Gastroesophageal sphincter (tissue), 4 donors: ENCODE measurements around the gene CNOT3. TPM values are rescaled to one million over a fixed set of nuclear protein-coding genes. Genes with fewer than 3 reads are reported as not detected.

Source experiments
- ATAC-seq: fragments of 150-250 bp; one replicate; pipeline ENCODE4 v1.9.1; 2016; ENCODE audit warnings: mild to moderate bottlenecking, moderate library complexity
- H3K27ac ChIP-seq, 4 donors: fragments of 200-600 bp; sonication (generic) in 3 of 4; 1 replicate in 3 of 4; 2 replicates in 1 of 4; pipeline ENCODE4 v1.5.1; 2016 to 2019
- H3K27me3 ChIP-seq: fragments of 200-600 bp; sonication (generic); one replicate; pipeline ENCODE4 v1.5.1; 2019
- H3K36me3 ChIP-seq, 2 donors: fragments of 200-600 bp; sonication (generic); one replicate each; pipeline ENCODE4 v1.5.1; 2019; ENCODE audit warnings: control low read depth in 1 of 2
- H3K4me1 ChIP-seq, 3 donors: fragments of 200-600 bp; sonication (generic); 1 replicate in 2 of 3; 2 replicates in 1 of 3; pipeline ENCODE4 v1.5.1; 2016 to 2019; ENCODE audit warnings: control low read depth in 2 of 3
- H3K4me3 ChIP-seq, 2 donors: fragments of 200-600 bp; sonication (generic); one replicate each; pipeline ENCODE4 v1.5.1; 2019; ENCODE audit warnings: mild to moderate bottlenecking in 1 of 2, moderate library complexity in 1 of 2
- H3K9me3 ChIP-seq, 3 donors: fragments of 200-600 bp; sonication (generic); one replicate each; pipeline ENCODE4 v1.5.1; 2017 to 2019; ENCODE audit warnings: control low read depth in 2 of 3
- EP300 ChIP-seq: sonication (generic); formaldehyde crosslinking; IDR thresholded peaks from one replicate; pipeline ENCODE4 v1.6.1; 2017; ENCODE audit warnings: antibody characterized with exemption, mild to moderate bottlenecking
- POLR2A ChIP-seq, 2 donors: fragments of 450-650 bp; IDR thresholded peaks; one replicate each; pipeline ENCODE4 v1.6.1; 2017; ENCODE audit warnings: antibody characterized with exemption in 2 of 2, mild to moderate bottlenecking in 2 of 2, moderate library complexity in 1 of 2
- POLR2AphosphoS5 ChIP-seq: sonication (generic); formaldehyde crosslinking; IDR thresholded peaks from one replicate; pipeline ENCODE4 v1.6.1; 2017; ENCODE audit warnings: antibody characterized with exemption
- WGBS, 2 donors: methylation state at CpG; one replicate each; pipeline ENCODE4 v1.1.5; 2018; ENCODE audit warnings: low coverage in 1 of 2; 5-methylcytosine and 5-hydroxymethylcytosine counted together
- total RNA-seq, 4 donors: library from RNA; depleted of rRNA; stranded (reverse); fragments of >200 nt; gene quantifications; one replicate each; pipeline ENCODE4 v1.1.0, GENCODE V29; 2016
- TF ChIP-seq, protein P1 (sequence below), 4 experiments: fragments of 200-600 bp in 2 of 4; fragments of 450-650 bp in 2 of 4; sonication (generic) in 1 of 4; IDR thresholded peaks; one replicate each; pipeline ENCODE4 v1.5.1; 2017 to 2019; ENCODE audit warnings: antibody characterized with exemption in 4 of 4, mild to moderate bottlenecking in 2 of 4, moderate library complexity in 2 of 4

CNOT3 gene
- total RNA-seq, 4 donors from 2014 or later: 14.7 to 32.4 (median 23.1) TPM

DNA sequence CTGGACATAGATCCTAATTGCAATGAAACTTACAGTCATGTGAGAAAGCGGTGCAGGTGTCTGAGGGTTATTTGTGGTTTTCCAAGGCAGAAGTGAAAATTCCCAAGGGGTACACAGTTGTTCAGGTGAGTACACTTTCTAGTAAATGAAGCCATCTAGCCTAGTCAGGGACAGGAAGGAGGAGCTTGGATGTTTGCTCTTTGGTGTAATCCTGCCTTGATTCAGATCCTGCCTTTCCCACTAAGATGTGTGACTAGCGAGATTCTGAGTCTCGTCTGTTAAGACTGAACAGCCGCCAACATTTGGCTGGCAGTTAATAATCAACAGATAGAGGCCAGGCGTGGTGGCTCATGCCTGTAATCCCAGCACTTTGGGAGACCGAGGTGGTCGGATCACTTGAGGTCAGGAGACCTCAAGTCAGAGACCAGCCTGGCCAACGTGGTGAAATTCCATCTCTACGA lies 65.6 kb downstream of the CNOT3 start:
- Histone ChIP-seq H3K4me1 (peaks cover 0 to 79% (median 24%) of the 10 kb centered on the region in 3 donors), H3K27ac (no peak overlapping the region), H3K9me3 (no peaks in the 10 kb centered on the region), H3K36me3 (peaks cover 0 to 70% of the 10 kb centered on the region in 2 donors), H3K4me3 (no peak overlapping the region), H3K27me3 (no peaks in the 10 kb centered on the region)
- WGBS, 2 donors: 30 to 83% methylated on average over 1 to 7 of the region's 9 CpGs
- no peak for ATAC-seq
- TF ChIP-seq POLR2AphosphoS5: no peak
- TF ChIP-seq EP300: no peak
- TF ChIP-seq, protein P1, sequence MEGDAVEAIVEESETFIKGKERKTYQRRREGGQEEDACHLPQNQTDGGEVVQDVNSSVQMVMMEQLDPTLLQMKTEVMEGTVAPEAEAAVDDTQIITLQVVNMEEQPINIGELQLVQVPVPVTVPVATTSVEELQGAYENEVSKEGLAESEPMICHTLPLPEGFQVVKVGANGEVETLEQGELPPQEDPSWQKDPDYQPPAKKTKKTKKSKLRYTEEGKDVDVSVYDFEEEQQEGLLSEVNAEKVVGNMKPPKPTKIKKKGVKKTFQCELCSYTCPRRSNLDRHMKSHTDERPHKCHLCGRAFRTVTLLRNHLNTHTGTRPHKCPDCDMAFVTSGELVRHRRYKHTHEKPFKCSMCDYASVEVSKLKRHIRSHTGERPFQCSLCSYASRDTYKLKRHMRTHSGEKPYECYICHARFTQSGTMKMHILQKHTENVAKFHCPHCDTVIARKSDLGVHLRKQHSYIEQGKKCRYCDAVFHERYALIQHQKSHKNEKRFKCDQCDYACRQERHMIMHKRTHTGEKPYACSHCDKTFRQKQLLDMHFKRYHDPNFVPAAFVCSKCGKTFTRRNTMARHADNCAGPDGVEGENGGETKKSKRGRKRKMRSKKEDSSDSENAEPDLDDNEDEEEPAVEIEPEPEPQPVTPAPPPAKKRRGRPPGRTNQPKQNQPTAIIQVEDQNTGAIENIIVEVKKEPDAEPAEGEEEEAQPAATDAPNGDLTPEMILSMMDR (IDR thresholded peaks at IDR 0.05): no peak
- no peak for TF ChIP-seq POLR2A (IDR thresholded peaks at IDR 0.05)

DNA sequence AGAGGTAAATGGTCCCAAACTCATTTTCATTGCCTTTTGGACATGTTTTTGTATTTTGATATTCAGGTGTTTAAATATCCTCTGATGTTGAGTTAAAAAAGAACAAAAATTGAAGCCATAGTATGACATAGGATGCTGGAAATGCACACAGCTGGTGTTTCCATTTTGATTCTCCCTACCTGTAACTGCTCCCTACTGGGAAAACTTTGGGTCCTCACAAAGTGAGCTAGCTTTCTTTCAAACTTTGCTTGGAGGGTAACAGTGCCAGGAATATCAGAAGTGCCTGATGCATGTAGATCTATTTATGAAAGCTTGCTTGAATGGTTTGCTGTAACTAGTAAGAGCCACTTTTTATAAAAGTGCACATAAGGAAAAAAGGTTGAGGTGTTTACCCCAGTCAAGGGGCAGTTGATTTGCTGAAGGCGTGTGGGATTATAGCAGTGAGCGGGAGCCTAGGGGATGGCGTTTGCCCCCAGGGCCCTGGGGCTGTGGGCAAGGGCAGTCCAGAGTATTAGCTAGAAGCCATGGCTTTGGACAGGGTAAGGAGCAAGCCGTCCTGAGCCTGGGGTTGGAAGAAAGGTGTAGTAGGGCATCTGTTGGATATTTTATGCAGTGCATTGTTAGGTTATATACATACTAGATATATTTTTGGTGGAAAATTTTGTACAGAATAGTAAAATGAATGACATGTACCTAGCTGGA lies 67.4 kb downstream of the CNOT3 start:
- H3K4me3 ChIP-seq: no peak overlapping the region
- H3K9me3 ChIP-seq: no peaks in the 10 kb centered on the region
- no peak for TF ChIP-seq POLR2A (IDR thresholded peaks at IDR 0.05)
- no peak for TF ChIP-seq POLR2AphosphoS5
- no peak for TF ChIP-seq EP300
- TF ChIP-seq, protein P1 (IDR thresholded peaks at IDR 0.05): no peak
- 65 to 78% methylated on average over 4 of the region's 4 CpGs for WGBS, 2 donors
- no peak overlapping the region for H3K27ac ChIP-seq
- H3K4me1 ChIP-seq: peaks cover 0 to 91% (median 40%) of the 10 kb centered on the region in 3 donors
- no peaks in the 10 kb centered on the region for H3K27me3 ChIP-seq
- peaks cover 0 to 73% of the 10 kb centered on the region in 2 donors for H3K36me3 ChIP-seq
- ATAC-seq: no peak

Other genes starting within 250 kb of the CNOT3 start
- gene CACNG7, start 228.5 kb upstream of the CNOT3 start, total RNA-seq: not detected
- gene CACNG8, start 174.8 kb upstream of the CNOT3 start, total RNA-seq: under 1 TPM in 2 of 4 donors, not detected in 2; 0.04 to 0.16 TPM
- gene CACNG6, start 146.1 kb upstream of the CNOT3 start, total RNA-seq: not detected
- not detected for gene VSTM1, start 73.9 kb upstream of the CNOT3 start, total RNA-seq
- gene TARM1, start 56.4 kb upstream of the CNOT3 start, total RNA-seq: not detected
- gene OSCAR, start 37.0 kb upstream of the CNOT3 start, total RNA-seq: 1 to 10 TPM in 3 of 4 donors, not detected in 1; 1.2 to 2.4 (median 2.1) TPM
- 10 to 100 TPM; 14.2 to 37.7 (median 21.5) TPM for gene NDUFA3, start 34.9 kb upstream of the CNOT3 start, total RNA-seq
- gene TFPT, start 22.1 kb upstream of the CNOT3 start, total RNA-seq: 10 to 100 TPM; 12.5 to 20.9 (median 15.2) TPM
- gene PRPF31, start 22.0 kb upstream of the CNOT3 start, total RNA-seq: 10 to 100 TPM; 51.6 to 67.1 (median 53.8) TPM
- 10 to 100 TPM in 3 of 4 donors, 1 to 10 TPM in 1; 8.2 to 12.8 (median 11.1) TPM for gene LENG1, start 22.0 kb downstream of the CNOT3 start, total RNA-seq
- gene TMC4, start 35.4 kb downstream of the CNOT3 start, total RNA-seq: 1 to 10 TPM in 1 of 4 donors, under 1 TPM in 2, not detected in 1; 0.16 to 3.1 (median 0.31) TPM
- 10 to 100 TPM; 28.4 to 64.3 (median 36.5) TPM for gene MBOAT7, start 51.8 kb downstream of the CNOT3 start, total RNA-seq
- gene TSEN34, start 53.5 kb downstream of the CNOT3 start, total RNA-seq: 10 to 100 TPM; 57.4 to 73.2 (median 69.8) TPM
- 1,000 to 10,000 TPM; 1,142 to 2,786 (median 1,584) TPM for gene RPS9, start 63.1 kb downstream of the CNOT3 start, total RNA-seq
- gene LILRB3, start 85.2 kb downstream of the CNOT3 start, total RNA-seq: 10 to 100 TPM in 3 of 4 donors, 1 to 10 TPM in 1; 6.8 to 29.9 (median 21.3) TPM
- gene LILRA6, start 105.0 kb downstream of the CNOT3 start, total RNA-seq: 1 to 10 TPM in 3 of 4 donors, under 1 TPM in 1; 0.31 to 4.2 (median 2.2) TPM
- 10 to 100 TPM; 12.5 to 17.5 (median 15.1) TPM for gene LILRB5, start 119.5 kb downstream of the CNOT3 start, total RNA-seq
- gene LILRB2, start 143.3 kb downstream of the CNOT3 start, total RNA-seq: 1 to 10 TPM in 3 of 4 donors, under 1 TPM in 1; 0.93 to 5.0 (median 1.9) TPM
- 1 to 10 TPM in 3 of 4 donors, not detected in 1; 2.7 to 8.6 (median 2.8) TPM for gene LILRA5, start 175.4 kb downstream of the CNOT3 start, total RNA-seq
- gene LILRA4, start 201.4 kb downstream of the CNOT3 start, total RNA-seq: not detected
- 10 to 100 TPM in 2 of 4 donors, 1 to 10 TPM in 2; 4.8 to 22.5 (median 8.3) TPM for gene LAIR1, start 227.2 kb downstream of the CNOT3 start, total RNA-seq